Panc1 (cell line): ENCODE results near the gene ECI1. TPM values are rescaled to one million over a fixed set of nuclear protein-coding genes. Genes with fewer than 3 reads are reported as not detected.

Experiments used
- ATAC-seq: fragments of 200-7000 bp; cut with Tn5 transposase; 2 replicates; pipeline ENCODE4 v1.9.1; 2020; ENCODE audit warnings: mild to moderate bottlenecking, moderate library complexity
- BruUV-seq: library from RNA; stranded (reverse); fragments of 400-500 nt; replicated peaks from 2 replicates; lab custom pipeline; 2021; lab: Mats Ljungman, UMichigan
- CTCF ChIA-PET: fragments of 300-600 bp; sonication (Branson Sonifier 250); formaldehyde crosslinking; loops from one replicate; lab custom pipeline; 2022; ENCODE audit warnings: antibody characterized with exemption; lab: Charles Lee
- POLR2A ChIA-PET: fragments of 300-600 bp; sonication (Branson Sonifier 250); formaldehyde crosslinking; loops from one replicate; lab custom pipeline; 2022; ENCODE audit warnings: antibody characterized with exemption; lab: Charles Lee
- DNase-seq: peaks from one replicate; pipeline ENCODE4 v3.0.0-alpha.2; 2010; ENCODE audit warnings: low read depth, low spot score
- H3K27ac ChIP-seq: 2 replicates; pipeline ENCODE4 v1.5.1; 2011; ENCODE audit warnings: mild to moderate bottlenecking, low read length, inconsistent platforms
- H3K27me3 ChIP-seq: fragments of 200-500 bp; sonication (Bioruptor generic); 2 replicates; pipeline ENCODE4 v1.6.0; 2014; ENCODE audit warnings: low read length, inconsistent platforms; ENCODE audit not compliant: control insufficient read depth, insufficient read depth
- H3K36me3 ChIP-seq: fragments of 200-500 bp; sonication (Bioruptor generic); 2 replicates; pipeline ENCODE4 v1.5.1; 2014; ENCODE audit warnings: inconsistent platforms, mild to moderate bottlenecking, low read length, moderate library complexity; ENCODE audit not compliant: control insufficient read depth, insufficient read depth
- H3K4me1 ChIP-seq: 2 replicates; pipeline ENCODE4 v1.5.1; 2011; ENCODE audit warnings: inconsistent platforms, mild to moderate bottlenecking, low read length, moderate library complexity; ENCODE audit not compliant: control insufficient read depth, insufficient read depth
- H3K4me3 ChIP-seq, 2 experiments: 2 replicates each; pipeline ENCODE4 v1.5.1; 2011 to 2012; ENCODE audit warnings: low read depth in 2 of 2, low read length in 2 of 2, mild to moderate bottlenecking in 2 of 2, inconsistent platforms in 1 of 2, moderate library complexity in 1 of 2
- H3K9me3 ChIP-seq: fragments of 200-500 bp; sonication (Bioruptor generic); 2 replicates; pipeline ENCODE4 v1.5.1; 2014; ENCODE audit warnings: low read depth, mild to moderate bottlenecking, inconsistent platforms, low read length, moderate library complexity; ENCODE audit not compliant: control insufficient read depth, insufficient read depth
- CTCF ChIP-seq: fragments of 450-650 bp; IDR thresholded peaks from 2 replicates; pipeline ENCODE4 v1.5.1; 2017; ENCODE audit warnings: mild to moderate bottlenecking
- POLR2AphosphoS5 ChIP-seq: IDR thresholded peaks from 2 replicates; pipeline ENCODE4 v1.6.1; 2012; ENCODE audit warnings: mild to moderate bottlenecking, low read depth, low read length, moderate library complexity
- REST ChIP-seq, 2 experiments: IDR thresholded peaks; 2 replicates each; pipeline ENCODE4 v1.6.1; 2011 to 2012; ENCODE audit warnings: low read depth in 2 of 2, control low read depth in 1 of 2, low read length in 1 of 2, mild to moderate bottlenecking in 1 of 2, moderate library complexity in 1 of 2; ENCODE audit not compliant: insufficient read depth in 1 of 2
- SIN3A ChIP-seq: IDR thresholded peaks from 2 replicates; pipeline ENCODE4 v1.6.1; 2012; ENCODE audit warnings: low read depth, mild to moderate bottlenecking, low read length, moderate library complexity, borderline replicate concordance; ENCODE audit not compliant: insufficient read depth
- TCF7L2 ChIP-seq: IDR thresholded peaks from 2 replicates; pipeline ENCODE4 v1.6.1; 2011; ENCODE audit warnings: mild to moderate bottlenecking, low read depth, low read length, inconsistent platforms
- in situ Hi-C: cut with HindIII; loops from 2 replicates; pipeline ENCODE4 v1.10.0; 2016; ENCODE audit warnings: low sequenced_read_pairs, low pct_unique_long_range_greater_than_20kb
- intact Hi-C: fragments of 100-400 bp; cut with micrococcal nuclease; formaldehyde crosslinking; loops from one replicate; pipeline ENCODE4 v1.10.0; 2022; ENCODE audit not compliant: unreplicated experiment
- total RNA-seq: library from RNA; stranded (reverse); gene quantifications from one replicate; pipeline ENCODE4 v1.2.1, GENCODE V29; 2021; ENCODE audit not compliant: unreplicated experiment

Gene ECI1
- total RNA-seq, 1 experiment from 2014 or later = 117 TPM

GRCh38 chr16:2208308-2208707, 43.1 kb downstream of the ECI1 start:
- in situ Hi-C loops (no loop called here), intact Hi-C loops (no loop called here)
- ChIA-PET POLR2A (interaction anchor here (0.5 kb wide), 1 partner anchor 769 kb away, joined by 10 read pairs; no protein-coding TSS in a partner anchor), CTCF (no interaction called here)
- H3K36me3 ChIP-seq = no peaks in the 10 kb centered on the region; the same call in 1 of the 2 replicates
- no peak overlapping the region for H3K4me3 ChIP-seq
- no peak for DNase-seq
- BruUV-seq = no TSS peak
- no peaks in the 10 kb centered on the region for H3K9me3 ChIP-seq
- peaks cover 37% of the 10 kb centered on the region for H3K4me1 ChIP-seq
- no peak for TF ChIP-seq CTCF
- no peak for TF ChIP-seq SIN3A
- no peak for TF ChIP-seq REST (IDR thresholded peaks at IDR 0.05; ENCODE audit: insufficient read depth in 1 of 2, low read depth in 2 of 2, low read length in 1 of 2)
- no peak for TF ChIP-seq POLR2AphosphoS5
- no peak for TF ChIP-seq TCF7L2
- H3K27me3 ChIP-seq = no peaks in the 10 kb centered on the region
- H3K27ac ChIP-seq = no peak overlapping the region
- ATAC-seq = no peak

GRCh38 chr16:2207872-2208271, 43.5 kb downstream of the ECI1 start:
- Histone ChIP-seq H3K27me3 (no peaks in the 10 kb centered on the region), H3K36me3 (no peaks in the 10 kb centered on the region; the same call in 1 of the 2 replicates), H3K4me1 (peaks cover 34% of the 10 kb centered on the region), H3K4me3 (no peak overlapping the region), H3K9me3 (no peaks in the 10 kb centered on the region), H3K27ac (no peak overlapping the region)
- TF ChIP-seq REST (IDR thresholded peaks at IDR 0.05; ENCODE audit: insufficient read depth in 1 of 2, low read depth in 2 of 2, low read length in 1 of 2) (no peak), SIN3A (no peak), TCF7L2 (no peak), POLR2AphosphoS5 (no peak), CTCF (no peak)
- BruUV-seq = no TSS peak
- in situ Hi-C loops = no loop called here
- ChIA-PET POLR2A (interaction anchor here (0.5 kb wide), 1 partner anchor 769 kb away, joined by 10 read pairs; no protein-coding TSS in a partner anchor), CTCF (no interaction called here)
- intact Hi-C loops = no loop called here
- DNase-seq = no peak
- no peak for ATAC-seq
